ENCODE measurements around the gene CENPN. TPM values are rescaled to one million over a fixed set of nuclear protein-coding genes. Genes with fewer than 3 reads are reported as not detected.

The CENPN gene
- total and polyA plus RNA-seq, 7 donors = 3.8 to 12.1 (median 5.3) TPM

DNA sequence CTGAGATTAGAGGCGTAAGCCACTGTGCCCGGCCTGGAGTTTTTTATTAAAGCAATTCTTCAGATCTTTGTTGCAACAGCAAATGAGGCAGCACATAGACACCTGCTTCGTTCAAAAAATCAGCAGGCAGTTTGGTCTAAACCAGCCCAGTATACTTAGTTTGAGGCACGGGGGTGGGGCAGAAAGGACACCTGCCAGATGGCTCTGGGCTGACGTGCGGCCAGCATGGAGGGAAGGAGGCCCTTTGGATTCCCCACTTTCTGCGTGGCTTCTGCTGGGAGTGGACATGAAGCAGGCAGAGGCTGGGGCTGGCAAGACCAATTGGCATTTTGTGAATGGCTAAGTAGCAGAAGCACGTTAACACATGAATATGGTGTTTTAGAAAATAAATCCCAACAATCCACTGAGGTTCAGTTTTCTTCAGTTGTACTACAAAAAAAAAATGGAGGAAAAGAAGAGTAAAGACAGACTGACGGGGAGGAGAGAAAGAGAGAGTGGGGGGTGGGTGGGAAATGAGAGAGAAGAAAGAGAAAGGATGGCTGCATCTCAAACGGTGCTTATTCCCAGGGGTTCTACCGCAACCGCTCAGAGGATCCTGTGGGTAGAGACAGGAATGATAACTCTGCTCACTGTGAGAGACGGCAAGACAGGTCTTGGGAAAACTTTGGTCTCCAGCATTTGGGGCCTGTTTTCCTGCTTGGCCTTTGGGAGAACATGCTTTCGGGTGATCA, 53.7 kb downstream of the CENPN start:
- no peak for DNase-seq
- WGBS, 2 donors = 85 to 90% methylated on average over 14 of the region's 14 CpGs
- no peaks in the 10 kb centered on the region for H3K4me1 ChIP-seq
- no peak overlapping the region for H3K27ac ChIP-seq
- H3K27me3 ChIP-seq = no peaks in the 10 kb centered on the region
- no peaks in the 10 kb centered on the region for H3K9me3 ChIP-seq
- H3K36me3 ChIP-seq = no peaks in the 10 kb centered on the region
- no peak for TF ChIP-seq CTCF (IDR thresholded peaks at IDR 0.05)
- no peak for TF ChIP-seq EP300 (IDR thresholded peaks at IDR 0.05)
- TF ChIP-seq POLR2AphosphoS5 (IDR thresholded peaks at IDR 0.05) = no peak
- no peak for TF ChIP-seq POLR2A (IDR thresholded peaks at IDR 0.05)
- H3K4me3 ChIP-seq = no peak overlapping the region
- intact Hi-C loops (cut with DNase I) = no loop called here

DNA sequence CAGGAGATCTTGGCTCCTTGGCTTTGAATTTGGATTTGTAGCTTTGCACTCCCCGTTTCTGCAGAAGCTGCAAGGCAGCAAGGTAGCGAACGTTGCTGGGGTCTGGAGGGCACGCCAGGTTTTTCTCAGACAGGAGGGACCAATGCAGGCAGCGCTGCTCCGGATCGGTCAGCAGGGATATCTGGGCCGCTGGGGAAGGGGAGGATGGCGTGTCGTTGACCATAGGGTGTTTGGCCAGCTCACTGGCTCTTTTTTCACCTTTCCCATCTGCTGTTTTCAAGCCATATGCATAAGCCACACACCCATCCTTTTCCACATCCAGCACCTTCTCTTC, 54.3 kb downstream of the CENPN start:
- no peak overlapping the region for H3K27ac ChIP-seq
- H3K27me3 ChIP-seq = no peaks in the 10 kb centered on the region
- intact Hi-C loops (cut with DNase I) = no loop called here
- H3K4me3 ChIP-seq = no peak overlapping the region
- WGBS, 2 donors = 93 to 94% methylated on average over 10 of the region's 10 CpGs
- no peaks in the 10 kb centered on the region for H3K36me3 ChIP-seq
- H3K4me1 ChIP-seq = no peaks in the 10 kb centered on the region
- DNase-seq = no peak
- TF ChIP-seq CTCF (IDR thresholded peaks at IDR 0.05) (no peak), EP300 (IDR thresholded peaks at IDR 0.05) (no peak), POLR2A (IDR thresholded peaks at IDR 0.05) (no peak), POLR2AphosphoS5 (IDR thresholded peaks at IDR 0.05) (no peak)
- no peaks in the 10 kb centered on the region for H3K9me3 ChIP-seq

DNA sequence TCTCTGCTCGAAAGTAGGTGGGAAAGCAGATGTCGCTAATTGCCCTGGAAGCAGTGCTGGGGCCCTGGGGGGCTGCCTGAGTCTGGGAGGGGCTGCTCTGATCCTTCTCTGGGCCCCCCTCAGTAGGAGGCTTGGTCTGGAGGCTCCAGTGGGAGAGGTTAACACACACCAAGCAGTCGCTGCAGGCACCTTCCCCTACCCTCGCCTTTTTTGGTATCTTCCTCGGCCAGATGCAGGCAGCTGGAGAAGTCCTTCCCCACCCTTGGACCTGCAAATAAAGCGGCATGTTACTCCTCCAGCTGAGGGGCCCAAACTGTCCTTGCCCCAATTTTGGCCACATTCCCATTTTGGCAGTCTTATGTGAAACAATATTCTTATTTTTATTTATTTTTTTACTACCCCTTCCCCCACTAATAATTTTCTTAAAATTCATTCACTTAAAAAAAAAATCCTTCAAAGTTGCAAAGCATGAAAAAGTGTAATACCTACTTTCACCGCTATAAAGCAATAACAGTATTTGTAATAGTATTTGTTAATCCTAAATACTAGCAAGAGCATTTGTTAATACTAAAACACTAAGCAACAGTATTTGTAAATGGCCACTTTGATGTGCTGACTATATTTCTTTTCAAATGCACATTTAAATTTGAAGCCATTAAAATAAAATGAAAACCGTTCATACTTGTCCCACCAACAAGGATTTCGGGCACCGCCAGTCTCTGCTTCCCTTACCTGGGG, 55.0 kb downstream of the CENPN start:
- Histone ChIP-seq H3K27me3 (no peaks in the 10 kb centered on the region), H3K27ac (no peak overlapping the region), H3K36me3 (no peaks in the 10 kb centered on the region), H3K9me3 (no peaks in the 10 kb centered on the region), H3K4me1 (no peaks in the 10 kb centered on the region), H3K4me3 (no peak overlapping the region)
- WGBS, 2 donors = 86 to 91% methylated on average over 10 of the region's 10 CpGs
- intact Hi-C loops (cut with DNase I) = no loop called here
- DNase-seq = no peak
- TF ChIP-seq POLR2AphosphoS5 (IDR thresholded peaks at IDR 0.05) = no peak
- no peak for TF ChIP-seq POLR2A (IDR thresholded peaks at IDR 0.05)
- TF ChIP-seq EP300 (IDR thresholded peaks at IDR 0.05) = no peak
- no peak for TF ChIP-seq CTCF (IDR thresholded peaks at IDR 0.05)

DNA sequence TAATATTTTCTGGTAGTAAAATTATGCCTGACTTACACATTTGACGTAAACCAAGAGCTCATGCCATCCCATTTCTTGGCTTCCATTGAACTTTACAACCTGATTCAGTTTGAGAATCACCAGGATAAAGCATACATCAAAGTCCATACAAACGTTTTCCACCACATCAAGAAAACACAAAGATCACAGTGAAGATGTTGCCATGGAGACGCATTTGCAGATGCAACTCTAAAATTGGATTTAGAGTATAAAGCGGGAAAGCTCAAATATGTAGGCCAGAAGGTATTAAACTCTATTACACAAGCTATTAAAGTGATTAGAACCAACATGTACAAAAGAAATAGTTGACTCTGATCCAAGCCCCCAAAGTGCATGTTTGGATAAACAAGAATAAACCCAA, 59.7 kb downstream of the CENPN start:
- no peak for TF ChIP-seq EP300 (IDR thresholded peaks at IDR 0.05)
- 66 to 67% methylated on average over 4 of the region's 4 CpGs for WGBS, 2 donors
- no peak overlapping the region for H3K27ac ChIP-seq
- H3K4me3 ChIP-seq = no peak overlapping the region
- no peaks in the 10 kb centered on the region for H3K4me1 ChIP-seq
- DNase-seq = no peak
- no peaks in the 10 kb centered on the region for H3K9me3 ChIP-seq
- intact Hi-C loops (cut with DNase I) = no loop called here
- no peaks in the 10 kb centered on the region for H3K36me3 ChIP-seq
- H3K27me3 ChIP-seq = no peaks in the 10 kb centered on the region

GRCh38 chr16:81067166-81067565, 60.2 kb downstream of the CENPN start:
- Histone ChIP-seq H3K9me3 (no peaks in the 10 kb centered on the region), H3K27me3 (no peaks in the 10 kb centered on the region), H3K4me3 (no peak overlapping the region), H3K36me3 (no peaks in the 10 kb centered on the region), H3K4me1 (no peaks in the 10 kb centered on the region), H3K27ac (no peak overlapping the region)
- intact Hi-C loops (cut with DNase I) = no loop called here
- 13 to 53% methylated on average over 1 of the region's 1 CpG for WGBS, 2 donors
- TF ChIP-seq POLR2A (IDR thresholded peaks at IDR 0.05) (no peak), POLR2AphosphoS5 (IDR thresholded peaks at IDR 0.05) (no peak), EP300 (IDR thresholded peaks at IDR 0.05) (no peak), CTCF (IDR thresholded peaks at IDR 0.05) (no peak)
- DNase-seq = no peak
